ENCODE measurements around the gene AGBL4.

- no peak for TF ChIP-seq POLR2A (IDR thresholded peaks at IDR 0.05)
- TF ChIP-seq, protein P1, sequence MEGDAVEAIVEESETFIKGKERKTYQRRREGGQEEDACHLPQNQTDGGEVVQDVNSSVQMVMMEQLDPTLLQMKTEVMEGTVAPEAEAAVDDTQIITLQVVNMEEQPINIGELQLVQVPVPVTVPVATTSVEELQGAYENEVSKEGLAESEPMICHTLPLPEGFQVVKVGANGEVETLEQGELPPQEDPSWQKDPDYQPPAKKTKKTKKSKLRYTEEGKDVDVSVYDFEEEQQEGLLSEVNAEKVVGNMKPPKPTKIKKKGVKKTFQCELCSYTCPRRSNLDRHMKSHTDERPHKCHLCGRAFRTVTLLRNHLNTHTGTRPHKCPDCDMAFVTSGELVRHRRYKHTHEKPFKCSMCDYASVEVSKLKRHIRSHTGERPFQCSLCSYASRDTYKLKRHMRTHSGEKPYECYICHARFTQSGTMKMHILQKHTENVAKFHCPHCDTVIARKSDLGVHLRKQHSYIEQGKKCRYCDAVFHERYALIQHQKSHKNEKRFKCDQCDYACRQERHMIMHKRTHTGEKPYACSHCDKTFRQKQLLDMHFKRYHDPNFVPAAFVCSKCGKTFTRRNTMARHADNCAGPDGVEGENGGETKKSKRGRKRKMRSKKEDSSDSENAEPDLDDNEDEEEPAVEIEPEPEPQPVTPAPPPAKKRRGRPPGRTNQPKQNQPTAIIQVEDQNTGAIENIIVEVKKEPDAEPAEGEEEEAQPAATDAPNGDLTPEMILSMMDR (IDR thresholded peaks at IDR 0.05) = peak in 1 of 12 donors; percentile 7
These were observed 1350.2 kb downstream of the AGBL4 start for GRCh38 chr1:48673332-48674105.

Data from heart left ventricle (tissue), 13 donors.